C4-2B (cell line): ENCODE data around the gene LELP1.

Experiments used
- ZFX ChIP-seq: fragments of 450-650 bp; IDR thresholded peaks from 2 replicates; pipeline ENCODE4 v1.6.1; 2017
- TF ChIP-seq, protein P1 (sequence below): fragments of 450-650 bp; conservative IDR thresholded peaks from 2 replicates; pipeline ENCODE4 v1.5.1; 2017; ENCODE audit warnings: mild to moderate bottlenecking

DNA sequence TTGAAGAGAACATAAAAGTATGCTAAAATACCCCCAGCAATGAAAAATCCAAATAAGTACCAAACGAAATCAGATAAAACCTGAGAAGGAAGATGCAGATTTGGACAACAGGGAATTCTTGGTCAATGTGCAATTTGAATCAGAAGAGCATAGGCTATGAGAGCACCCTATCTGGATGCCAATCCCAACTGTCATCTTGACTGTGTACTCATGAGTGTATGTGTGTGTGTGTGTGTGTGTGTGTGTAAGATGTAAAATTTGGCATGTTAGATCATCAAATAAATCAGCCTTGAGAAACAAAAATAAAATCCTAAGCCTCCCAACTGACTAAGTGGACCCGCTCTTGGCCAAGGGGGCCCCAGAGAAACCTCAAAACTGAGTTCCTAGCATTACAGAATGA lies 34.5 kb upstream of the LELP1 start:
- TF ChIP-seq, protein P1, sequence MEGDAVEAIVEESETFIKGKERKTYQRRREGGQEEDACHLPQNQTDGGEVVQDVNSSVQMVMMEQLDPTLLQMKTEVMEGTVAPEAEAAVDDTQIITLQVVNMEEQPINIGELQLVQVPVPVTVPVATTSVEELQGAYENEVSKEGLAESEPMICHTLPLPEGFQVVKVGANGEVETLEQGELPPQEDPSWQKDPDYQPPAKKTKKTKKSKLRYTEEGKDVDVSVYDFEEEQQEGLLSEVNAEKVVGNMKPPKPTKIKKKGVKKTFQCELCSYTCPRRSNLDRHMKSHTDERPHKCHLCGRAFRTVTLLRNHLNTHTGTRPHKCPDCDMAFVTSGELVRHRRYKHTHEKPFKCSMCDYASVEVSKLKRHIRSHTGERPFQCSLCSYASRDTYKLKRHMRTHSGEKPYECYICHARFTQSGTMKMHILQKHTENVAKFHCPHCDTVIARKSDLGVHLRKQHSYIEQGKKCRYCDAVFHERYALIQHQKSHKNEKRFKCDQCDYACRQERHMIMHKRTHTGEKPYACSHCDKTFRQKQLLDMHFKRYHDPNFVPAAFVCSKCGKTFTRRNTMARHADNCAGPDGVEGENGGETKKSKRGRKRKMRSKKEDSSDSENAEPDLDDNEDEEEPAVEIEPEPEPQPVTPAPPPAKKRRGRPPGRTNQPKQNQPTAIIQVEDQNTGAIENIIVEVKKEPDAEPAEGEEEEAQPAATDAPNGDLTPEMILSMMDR: no peak
- no peak for TF ChIP-seq ZFX
